LNCAP (cell line): ENCODE data around the gene CTNNA1.

Experiments used
- CTCF ChIP-seq: fragments of 450-650 bp; IDR thresholded peaks from 2 replicates; pipeline ENCODE4 v1.5.1; 2017; ENCODE audit warnings: mild to moderate bottlenecking

CTNNA1 gene

GRCh38 chr5:138757061-138757776 is 4.0 kb downstream of the CTNNA1 start:
- no peak for TF ChIP-seq CTCF

GRCh38 chr5:138760448-138761110 is 7.4 kb downstream of the CTNNA1 start:
- no peak for TF ChIP-seq CTCF

GRCh38 chr5:138762110-138762509 is 8.9 kb downstream of the CTNNA1 start:
- no peak for TF ChIP-seq CTCF

- TF ChIP-seq CTCF = no peak
These were observed 10.0 kb downstream of the CTNNA1 start for GRCh38 chr5:138763037-138763778.

- no peak for TF ChIP-seq CTCF
These were observed 17.1 kb downstream of the CTNNA1 start for GRCh38 chr5:138770291-138770690.

- TF ChIP-seq CTCF = no peak
These were observed 17.8 kb downstream of the CTNNA1 start for GRCh38 chr5:138770977-138771376.

GRCh38 chr5:138772986-138773594 is 19.9 kb downstream of the CTNNA1 start:
- no peak for TF ChIP-seq CTCF
